ENCODE measurements around the gene SFXN5. TPM values are rescaled to one million over a fixed set of nuclear protein-coding genes. Genes with fewer than 3 reads are reported as not detected.

The SFXN5 gene
- polyA plus RNA-seq, 1 donor (not counting 4 experiments of a cell fraction or from before 2014, with no cell fraction given): 6.3 TPM

DNA sequence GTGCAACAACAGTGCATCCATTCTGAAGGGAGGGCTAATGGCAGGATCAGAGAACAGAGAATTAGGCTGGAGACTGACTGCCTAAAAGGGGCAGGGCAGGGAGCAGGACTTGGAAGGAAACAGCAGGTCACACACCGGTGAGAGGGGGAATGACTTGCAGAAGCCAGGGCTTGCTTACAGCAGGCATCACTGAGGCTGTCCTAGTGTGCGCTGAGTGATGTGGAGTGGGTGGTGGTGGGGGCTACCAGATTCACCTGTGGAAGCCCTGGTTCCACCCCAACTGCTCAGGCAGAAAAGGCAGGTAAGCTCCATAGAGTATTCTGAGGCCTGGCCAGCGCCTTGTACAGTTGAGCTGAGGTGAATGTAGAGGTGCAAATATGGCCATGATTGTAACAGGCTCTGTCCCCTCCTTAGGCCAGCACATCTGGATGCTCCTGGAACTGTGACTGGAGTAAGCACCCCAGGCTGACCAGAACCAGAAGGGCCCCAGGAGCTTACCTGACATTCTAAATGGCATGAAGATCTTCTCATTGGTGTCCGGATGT, 49.4 kb downstream of the SFXN5 start:
- no peaks in the 10 kb centered on the region for H3K79me2 ChIP-seq (ENCODE audit: control insufficient read depth, insufficient read depth, low read length)
- no peak for FAIRE-seq
- no peak overlapping the region for H3K4me3 ChIP-seq (ENCODE audit: control insufficient read depth in 2 of 3, extremely low read depth in 1 of 3, insufficient read depth in 2 of 3, low read depth in 1 of 3, low read length in 3 of 3)
- no peak overlapping the region for H3K9ac ChIP-seq (ENCODE audit: control insufficient read depth, extremely low read depth, insufficient read depth, low read length)
- no peak for DNase-seq (ENCODE audit: low read depth, low spot score)
- H3K36me3 ChIP-seq (ENCODE audit: control insufficient read depth in 2 of 2, extremely low read depth in 1 of 2, insufficient read depth in 2 of 2, low read length in 2 of 2): peaks cover 0 to 7% of the 10 kb centered on the region in 2 experiments
- no peak overlapping the region for H3K4me2 ChIP-seq (ENCODE audit: control insufficient read depth, extremely low read depth, insufficient read depth, low read depth, low read length)
- no peaks in the 10 kb centered on the region for H3K4me1 ChIP-seq (ENCODE audit: control insufficient read depth, extremely low read depth, insufficient read depth, low read length)
- no peak overlapping the region for H3K27ac ChIP-seq (ENCODE audit: control insufficient read depth, insufficient read depth, low read length)
- H3K27me3 ChIP-seq (ENCODE audit: control insufficient read depth, extremely low read depth, insufficient read depth, low read length): no peaks in the 10 kb centered on the region
- no peak overlapping the region for H2AFZ ChIP-seq (ENCODE audit: control insufficient read depth, low read length)
- H4K20me1 ChIP-seq (ENCODE audit: control insufficient read depth, extremely low read depth, insufficient read depth, low read length): no peaks in the 10 kb centered on the region
- no peaks in the 10 kb centered on the region for H3K9me3 ChIP-seq (ENCODE audit: control insufficient read depth, low read depth, low read length)
- dilution Hi-C loops (cut with MboI; ENCODE audit: extremely low pct_ligation_motif_present, low sequenced_read_pairs): no loop called here
- TF ChIP-seq, protein P1, sequence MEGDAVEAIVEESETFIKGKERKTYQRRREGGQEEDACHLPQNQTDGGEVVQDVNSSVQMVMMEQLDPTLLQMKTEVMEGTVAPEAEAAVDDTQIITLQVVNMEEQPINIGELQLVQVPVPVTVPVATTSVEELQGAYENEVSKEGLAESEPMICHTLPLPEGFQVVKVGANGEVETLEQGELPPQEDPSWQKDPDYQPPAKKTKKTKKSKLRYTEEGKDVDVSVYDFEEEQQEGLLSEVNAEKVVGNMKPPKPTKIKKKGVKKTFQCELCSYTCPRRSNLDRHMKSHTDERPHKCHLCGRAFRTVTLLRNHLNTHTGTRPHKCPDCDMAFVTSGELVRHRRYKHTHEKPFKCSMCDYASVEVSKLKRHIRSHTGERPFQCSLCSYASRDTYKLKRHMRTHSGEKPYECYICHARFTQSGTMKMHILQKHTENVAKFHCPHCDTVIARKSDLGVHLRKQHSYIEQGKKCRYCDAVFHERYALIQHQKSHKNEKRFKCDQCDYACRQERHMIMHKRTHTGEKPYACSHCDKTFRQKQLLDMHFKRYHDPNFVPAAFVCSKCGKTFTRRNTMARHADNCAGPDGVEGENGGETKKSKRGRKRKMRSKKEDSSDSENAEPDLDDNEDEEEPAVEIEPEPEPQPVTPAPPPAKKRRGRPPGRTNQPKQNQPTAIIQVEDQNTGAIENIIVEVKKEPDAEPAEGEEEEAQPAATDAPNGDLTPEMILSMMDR (optimal IDR thresholded peaks at IDR 0.05 in 1 of 3, IDR thresholded peaks at IDR 0.05 in 1 of 3, conservative IDR thresholded peaks at IDR 0.05 in 1 of 3; ENCODE audit: extremely low read depth in 1 of 3, insufficient read depth in 2 of 3, low read length in 3 of 3): no peak
- no peak for TF ChIP-seq EZH2 (IDR thresholded peaks at IDR 0.05; ENCODE audit: low read length)
- H3K9me1 ChIP-seq (ENCODE audit: control insufficient read depth, extremely low read depth, insufficient read depth, low read length): no peaks in the 10 kb centered on the region

DNA sequence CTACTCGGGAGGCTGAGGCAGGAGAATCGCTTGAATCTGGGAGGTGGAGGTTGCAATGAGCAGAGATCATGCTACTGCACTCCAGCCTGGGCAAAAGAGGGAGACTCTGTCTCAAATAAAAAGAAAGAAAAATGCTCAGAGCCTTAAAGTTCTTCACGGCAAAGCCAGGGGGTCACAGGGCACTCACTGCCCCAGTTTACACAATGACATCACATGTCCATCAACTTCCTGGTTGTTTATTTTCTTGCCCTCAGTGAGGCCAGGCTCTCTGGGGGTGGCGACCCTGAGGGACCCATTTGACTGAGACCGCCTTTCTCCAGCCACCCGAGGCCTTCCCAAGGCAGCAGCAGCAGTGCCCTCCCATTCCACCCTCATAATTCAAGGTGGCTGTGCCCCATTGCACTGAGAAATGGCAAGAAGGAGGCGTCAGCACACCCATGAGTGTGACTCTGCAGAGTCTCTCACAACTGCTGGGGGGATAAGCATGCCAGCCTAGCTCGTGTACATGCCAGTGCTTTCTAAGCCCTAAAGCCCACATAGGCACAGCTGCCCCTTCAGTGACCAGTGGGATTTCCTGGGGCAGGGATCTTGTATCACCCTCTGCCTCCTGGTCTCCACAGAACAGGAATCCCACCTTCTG, 50.0 kb downstream of the SFXN5 start:
- H3K4me2 ChIP-seq (ENCODE audit: control insufficient read depth, extremely low read depth, insufficient read depth, low read depth, low read length): no peak overlapping the region
- peaks cover 0 to 7% of the 10 kb centered on the region in 2 experiments for H3K36me3 ChIP-seq (ENCODE audit: control insufficient read depth in 2 of 2, extremely low read depth in 1 of 2, insufficient read depth in 2 of 2, low read length in 2 of 2)
- H2AFZ ChIP-seq (ENCODE audit: control insufficient read depth, low read length): no peak overlapping the region
- H3K9me3 ChIP-seq (ENCODE audit: control insufficient read depth, low read depth, low read length): no peaks in the 10 kb centered on the region
- H3K9ac ChIP-seq (ENCODE audit: control insufficient read depth, extremely low read depth, insufficient read depth, low read length): no peak overlapping the region
- H3K4me3 ChIP-seq (ENCODE audit: control insufficient read depth in 2 of 3, extremely low read depth in 1 of 3, insufficient read depth in 2 of 3, low read depth in 1 of 3, low read length in 3 of 3): no peak overlapping the region
- DNase-seq (ENCODE audit: low read depth, low spot score) (no peak), FAIRE-seq (no peak)
- H3K27ac ChIP-seq (ENCODE audit: control insufficient read depth, insufficient read depth, low read length): no peak overlapping the region
- no peaks in the 10 kb centered on the region for H3K4me1 ChIP-seq (ENCODE audit: control insufficient read depth, extremely low read depth, insufficient read depth, low read length)
- H3K79me2 ChIP-seq (ENCODE audit: control insufficient read depth, insufficient read depth, low read length): no peaks in the 10 kb centered on the region
- TF ChIP-seq, protein P1 (optimal IDR thresholded peaks at IDR 0.05 in 1 of 3, IDR thresholded peaks at IDR 0.05 in 1 of 3, conservative IDR thresholded peaks at IDR 0.05 in 1 of 3; ENCODE audit: extremely low read depth in 1 of 3, insufficient read depth in 2 of 3, low read length in 3 of 3): no peak
- H3K9me1 ChIP-seq (ENCODE audit: control insufficient read depth, extremely low read depth, insufficient read depth, low read length): no peaks in the 10 kb centered on the region
- no peaks in the 10 kb centered on the region for H4K20me1 ChIP-seq (ENCODE audit: control insufficient read depth, extremely low read depth, insufficient read depth, low read length)
- dilution Hi-C loops (cut with MboI; ENCODE audit: extremely low pct_ligation_motif_present, low sequenced_read_pairs): no loop called here
- H3K27me3 ChIP-seq (ENCODE audit: control insufficient read depth, extremely low read depth, insufficient read depth, low read length): no peaks in the 10 kb centered on the region
